PFSK-1 (cell line): Measurements from ENCODE around the gene CARD9.

ENCODE experiments used
- FOXP2 ChIP-seq: optimal IDR thresholded peaks from 2 replicates; pipeline ENCODE3; 2011; ENCODE audit warnings: borderline replicate concordance, control low read depth, inconsistent platforms; ENCODE audit not compliant: insufficient read depth; ENCODE audit errors: extremely low read length, extremely low read depth
- POLR2AphosphoS5 ChIP-seq: IDR thresholded peaks from 2 replicates; pipeline ENCODE4 v1.6.1; 2012; ENCODE audit warnings: low read depth, mild to moderate bottlenecking, control low read depth, low read length, moderate library complexity
- SIN3A ChIP-seq: IDR thresholded peaks from 2 replicates; pipeline ENCODE4 v1.6.1; 2012; ENCODE audit warnings: mild to moderate bottlenecking, low read length, moderate library complexity, borderline replicate concordance; ENCODE audit not compliant: insufficient read depth
- TAF1 ChIP-seq: IDR thresholded peaks from 2 replicates; pipeline ENCODE4 v1.6.1; 2012; ENCODE audit warnings: low read length, control low read depth, borderline replicate concordance; ENCODE audit not compliant: insufficient read depth
- TF ChIP-seq, protein P1 (sequence below), 2 experiments: IDR thresholded peaks; 2 replicates each; pipeline versions ENCODE4 v1.6.1 to v1.8.0; 2011 to 2012; ENCODE audit warnings: low read depth in 2 of 2, low read length in 2 of 2, control low read depth in 1 of 2, inconsistent platforms in 1 of 2, mild to moderate bottlenecking in 1 of 2, moderate library complexity in 1 of 2; ENCODE audit not compliant: insufficient read depth in 1 of 2

Gene CARD9

DNA sequence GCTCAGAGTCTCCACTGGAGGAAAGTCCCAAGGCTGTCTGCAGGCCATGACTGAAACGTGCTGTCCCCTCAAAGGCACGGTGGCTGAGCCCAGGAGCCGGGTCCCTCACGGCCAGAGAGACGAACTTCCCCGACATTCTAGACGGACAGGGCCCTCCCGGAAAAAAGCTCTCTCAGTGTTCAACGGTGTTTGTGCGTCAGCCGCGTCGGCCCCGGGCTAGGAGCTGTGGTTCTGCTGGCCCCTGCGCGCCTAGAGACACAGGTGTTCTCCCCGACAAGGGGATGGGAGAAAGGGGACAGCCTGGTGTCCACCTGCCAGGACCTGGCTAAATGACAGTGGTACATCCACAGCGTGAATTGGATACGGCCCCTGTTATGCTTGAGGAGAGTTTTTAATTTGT is 51.9 kb downstream of the CARD9 start:
- TF ChIP-seq TAF1 (no peak), SIN3A (no peak), POLR2AphosphoS5 (no peak), FOXP2 (no peak)
- TF ChIP-seq, protein P1, sequence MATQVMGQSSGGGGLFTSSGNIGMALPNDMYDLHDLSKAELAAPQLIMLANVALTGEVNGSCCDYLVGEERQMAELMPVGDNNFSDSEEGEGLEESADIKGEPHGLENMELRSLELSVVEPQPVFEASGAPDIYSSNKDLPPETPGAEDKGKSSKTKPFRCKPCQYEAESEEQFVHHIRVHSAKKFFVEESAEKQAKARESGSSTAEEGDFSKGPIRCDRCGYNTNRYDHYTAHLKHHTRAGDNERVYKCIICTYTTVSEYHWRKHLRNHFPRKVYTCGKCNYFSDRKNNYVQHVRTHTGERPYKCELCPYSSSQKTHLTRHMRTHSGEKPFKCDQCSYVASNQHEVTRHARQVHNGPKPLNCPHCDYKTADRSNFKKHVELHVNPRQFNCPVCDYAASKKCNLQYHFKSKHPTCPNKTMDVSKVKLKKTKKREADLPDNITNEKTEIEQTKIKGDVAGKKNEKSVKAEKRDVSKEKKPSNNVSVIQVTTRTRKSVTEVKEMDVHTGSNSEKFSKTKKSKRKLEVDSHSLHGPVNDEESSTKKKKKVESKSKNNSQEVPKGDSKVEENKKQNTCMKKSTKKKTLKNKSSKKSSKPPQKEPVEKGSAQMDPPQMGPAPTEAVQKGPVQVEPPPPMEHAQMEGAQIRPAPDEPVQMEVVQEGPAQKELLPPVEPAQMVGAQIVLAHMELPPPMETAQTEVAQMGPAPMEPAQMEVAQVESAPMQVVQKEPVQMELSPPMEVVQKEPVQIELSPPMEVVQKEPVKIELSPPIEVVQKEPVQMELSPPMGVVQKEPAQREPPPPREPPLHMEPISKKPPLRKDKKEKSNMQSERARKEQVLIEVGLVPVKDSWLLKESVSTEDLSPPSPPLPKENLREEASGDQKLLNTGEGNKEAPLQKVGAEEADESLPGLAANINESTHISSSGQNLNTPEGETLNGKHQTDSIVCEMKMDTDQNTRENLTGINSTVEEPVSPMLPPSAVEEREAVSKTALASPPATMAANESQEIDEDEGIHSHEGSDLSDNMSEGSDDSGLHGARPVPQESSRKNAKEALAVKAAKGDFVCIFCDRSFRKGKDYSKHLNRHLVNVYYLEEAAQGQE (IDR thresholded peaks at IDR 0.05; ENCODE audit: insufficient read depth in 1 of 2, low read depth in 2 of 2, low read length in 2 of 2) = no peak

DNA sequence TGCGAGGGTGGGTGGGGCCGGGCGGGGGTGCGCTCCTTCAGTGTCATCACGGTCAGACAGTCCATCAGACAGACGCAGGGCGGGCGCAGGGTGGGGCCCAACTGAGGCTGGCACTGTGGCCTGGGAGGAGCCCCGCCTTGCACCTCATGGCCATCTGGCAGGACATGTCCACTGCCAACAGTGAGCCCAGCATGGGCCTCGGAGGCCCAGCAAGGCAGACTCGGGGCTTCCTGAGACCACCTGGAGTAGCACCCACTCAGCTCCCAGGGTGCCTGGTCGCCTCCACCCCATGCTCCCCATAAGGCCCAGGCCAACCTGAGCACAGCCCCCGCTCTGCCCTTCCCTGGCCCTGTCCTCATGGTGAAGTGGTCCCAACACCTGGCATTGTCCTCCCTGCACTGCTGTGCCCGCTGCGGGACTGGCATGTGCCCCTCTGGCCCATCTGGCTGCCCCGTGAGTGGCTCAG is 54.7 kb downstream of the CARD9 start:
- TF ChIP-seq POLR2AphosphoS5 (no peak), TAF1 (no peak)

DNA sequence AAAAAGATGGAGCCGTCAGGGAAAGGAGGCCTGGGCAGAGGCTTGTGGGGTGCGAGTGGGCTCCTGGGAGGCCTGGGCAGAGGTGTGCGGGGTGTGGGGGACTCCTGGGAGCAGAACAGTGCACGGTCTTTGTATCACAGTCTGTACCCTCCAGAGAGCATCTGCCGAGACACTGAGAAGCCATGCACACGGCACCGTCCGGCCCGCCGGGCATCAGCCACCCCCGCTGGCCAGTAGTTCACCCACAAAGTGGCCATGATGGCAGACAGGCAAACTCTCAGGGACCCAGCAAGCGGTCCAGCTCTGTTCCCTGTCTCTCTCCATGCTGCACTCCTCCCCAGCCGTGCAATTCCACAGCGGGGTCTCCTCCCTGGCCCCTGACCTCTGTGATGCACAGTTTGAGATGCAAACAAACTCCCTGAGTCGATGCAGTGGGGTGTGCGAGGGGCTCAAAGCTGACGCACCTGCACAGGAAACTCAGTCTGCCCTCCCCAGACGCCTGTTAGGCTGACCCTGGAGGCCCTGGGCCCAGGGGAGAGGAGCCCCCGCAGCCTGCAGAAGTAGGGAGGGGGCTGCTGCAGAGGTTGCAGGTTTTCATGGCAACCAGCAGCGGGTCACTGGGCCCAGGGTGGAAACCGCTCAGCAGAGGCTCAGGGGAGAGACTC is 55.2 kb downstream of the CARD9 start:
- TF ChIP-seq TAF1 = no peak

DNA sequence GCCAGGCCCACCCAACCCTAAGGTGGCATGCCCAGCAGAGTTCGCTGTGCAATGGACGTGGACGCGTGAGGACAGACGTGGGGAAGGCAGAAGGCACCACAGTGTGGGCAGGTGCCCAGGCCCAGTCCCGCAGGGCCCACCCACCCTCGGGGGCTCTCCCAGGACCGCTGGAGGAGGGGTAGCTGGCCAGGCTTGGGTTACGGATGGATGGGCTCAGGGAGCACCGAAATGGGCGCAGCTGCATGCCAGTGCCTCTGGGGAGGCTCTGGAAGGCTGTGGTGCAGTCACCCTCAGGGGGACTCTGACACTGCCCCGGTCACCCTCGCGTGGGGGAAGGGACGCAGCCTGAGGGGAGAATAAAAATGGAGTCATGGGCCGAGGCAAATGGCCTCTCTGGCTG is 55.8 kb downstream of the CARD9 start:
- TF ChIP-seq, protein P1 (IDR thresholded peaks at IDR 0.05; ENCODE audit: insufficient read depth in 1 of 2, low read depth in 2 of 2, low read length in 2 of 2) = no peak
- no peak for TF ChIP-seq SIN3A
- no peak for TF ChIP-seq FOXP2
- TF ChIP-seq POLR2AphosphoS5 = no peak
- TF ChIP-seq TAF1 = no peak

DNA sequence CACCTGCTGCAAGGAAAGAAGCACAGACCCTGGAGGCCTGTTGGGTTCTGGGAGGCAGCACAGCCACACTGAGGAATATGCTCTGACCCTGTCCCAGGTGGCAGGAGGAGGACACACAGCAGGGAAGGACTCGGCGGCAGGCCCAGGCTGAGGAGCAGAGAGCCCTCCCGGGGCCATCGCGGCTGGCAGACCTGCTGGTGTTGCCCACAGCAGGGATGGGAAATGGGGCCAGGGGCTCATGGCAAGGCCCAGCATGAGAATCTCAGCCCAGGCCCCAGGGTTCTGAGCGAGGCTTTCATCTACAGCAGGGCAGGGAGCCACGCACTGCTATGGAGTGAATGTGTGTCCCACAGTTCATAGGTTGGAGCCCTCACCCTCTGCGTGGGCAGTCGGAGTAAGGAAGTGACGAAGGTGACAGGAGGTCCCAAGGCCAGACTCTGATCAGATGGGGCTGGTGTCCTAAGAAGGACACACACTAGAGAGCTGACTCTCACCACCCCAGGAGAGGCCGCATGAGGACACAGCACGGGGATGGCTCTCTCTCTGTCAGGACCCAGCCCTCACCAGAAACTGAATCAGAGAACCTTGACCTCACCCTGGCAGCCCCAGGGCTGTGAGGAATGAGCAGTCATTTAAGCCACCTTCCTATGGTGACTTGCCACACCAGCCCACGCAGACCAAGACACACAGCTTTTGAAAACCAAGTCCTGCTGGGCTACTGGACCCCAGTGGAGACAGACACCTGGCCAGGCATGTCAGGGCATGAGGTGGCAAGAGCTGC is 56.4 kb downstream of the CARD9 start:
- TF ChIP-seq POLR2AphosphoS5 (no peak), FOXP2 (no peak), TAF1 (no peak), SIN3A (no peak)
- TF ChIP-seq, protein P1 (IDR thresholded peaks at IDR 0.05; ENCODE audit: insufficient read depth in 1 of 2, low read depth in 2 of 2, low read length in 2 of 2) = no peak

DNA sequence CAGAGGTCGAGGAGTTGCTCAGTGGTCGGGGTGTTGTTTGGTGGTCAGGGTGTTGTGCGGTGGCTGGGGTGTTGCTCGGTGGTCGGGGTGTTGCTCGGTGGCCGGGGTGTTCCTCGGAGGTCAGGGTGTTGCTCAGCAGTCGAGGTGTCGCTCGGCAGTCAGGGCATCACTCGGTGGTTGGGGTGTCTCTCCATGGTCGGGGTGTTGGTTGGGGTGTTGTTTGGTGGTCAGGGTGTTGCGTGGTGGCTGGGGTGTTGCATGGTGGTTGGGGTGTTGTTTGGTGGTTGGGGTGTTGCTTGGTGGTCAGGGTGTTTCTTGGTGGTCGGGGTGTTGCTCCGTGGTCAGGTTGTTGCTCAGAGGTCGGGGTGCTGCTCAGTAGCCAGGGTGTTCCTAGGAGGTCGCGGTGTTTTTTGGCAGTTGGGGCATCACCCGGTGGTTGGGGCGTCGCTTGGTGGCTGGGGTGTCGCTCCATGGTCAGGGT is 57.2 kb downstream of the CARD9 start:
- no peak for TF ChIP-seq FOXP2
- TF ChIP-seq, protein P1 (IDR thresholded peaks at IDR 0.05; ENCODE audit: insufficient read depth in 1 of 2, low read depth in 2 of 2, low read length in 2 of 2) = no peak
- TF ChIP-seq SIN3A = no peak
- no peak for TF ChIP-seq TAF1
- TF ChIP-seq POLR2AphosphoS5 = no peak
